IMR-90 (cell line): ENCODE measurements around the gene RAB43. TPM values are rescaled to one million over a fixed set of nuclear protein-coding genes. Genes with fewer than 3 reads are reported as not detected.

Experiments used
- ATAC-seq: fragments of 200-7000 bp; cut with Tn5 transposase; 2 replicates; pipeline ENCODE4 v1.9.1; 2020; ENCODE audit warnings: low read depth, mild to moderate bottlenecking, moderate library complexity
- BruUV-seq: library from RNA; stranded (reverse); fragments of 400-500 nt; replicated peaks from 2 replicates; lab custom pipeline; 2021; lab: Mats Ljungman, UMichigan
- CTCF ChIA-PET: fragments of 300-600 bp; formaldehyde crosslinking; extraction: SDS; loops from one replicate; lab custom pipeline; 2021; ENCODE audit warnings: antibody characterized with exemption; lab: Yijun Ruan, JAX
- POLR2A ChIA-PET: fragments of 300-600 bp; sonication (Branson Sonifier 250); formaldehyde crosslinking; loops from one replicate; lab custom pipeline; 2022; ENCODE audit warnings: antibody characterized with exemption; ENCODE audit not compliant: unreplicated experiment; lab: Charles Lee
- DNase-seq: peaks from one replicate; pipeline ENCODE4 v3.0.0; 2013
- H2AFZ ChIP-seq: replicated peaks from 2 replicates; pipeline ENCODE3; 2013; ENCODE audit warnings: low read length, mild to moderate bottlenecking; ENCODE audit not compliant: poor library complexity
- H2AK5ac ChIP-seq: 2 replicates; pipeline ENCODE4 v1.6.1; 2013; ENCODE audit warnings: low read depth, low read length, inconsistent platforms
- H2AK9ac ChIP-seq: replicated peaks from 2 replicates; pipeline ENCODE3; 2013; ENCODE audit warnings: mild to moderate bottlenecking, low read depth, low read length, moderate library complexity; ENCODE audit not compliant: poor library complexity
- H2BK120ac ChIP-seq: 2 replicates; pipeline ENCODE4 v1.6.1; 2013; ENCODE audit warnings: low read depth, low read length, inconsistent platforms
- H2BK15ac ChIP-seq: 3 replicates; pipeline ENCODE4 v1.6.1; 2013; ENCODE audit warnings: low read depth, low read length, inconsistent platforms
- H2BK20ac ChIP-seq: 2 replicates; pipeline ENCODE4 v1.6.1; 2013; ENCODE audit warnings: low read depth, mild to moderate bottlenecking, inconsistent platforms, low read length, moderate library complexity
- H2BK5ac ChIP-seq: 2 replicates; pipeline ENCODE4 v1.6.1; 2013; ENCODE audit warnings: mild to moderate bottlenecking, low read depth, low read length, inconsistent platforms; ENCODE audit not compliant: poor library complexity, severe bottlenecking
- H3K14ac ChIP-seq: replicated peaks from 2 replicates; pipeline ENCODE4 v1.6.1; 2013; ENCODE audit warnings: low read depth, low read length, inconsistent platforms
- H3K18ac ChIP-seq: 2 replicates; pipeline ENCODE4 v1.6.1; 2013; ENCODE audit warnings: low read depth, low read length, control low read depth
- H3K23ac ChIP-seq: 2 replicates; pipeline ENCODE4 v1.6.1; 2013; ENCODE audit warnings: low read depth, low read length, inconsistent platforms
- H3K27ac ChIP-seq: 2 replicates; pipeline ENCODE4 v1.5.1; 2013; ENCODE audit warnings: mild to moderate bottlenecking, control low read depth, low read length; ENCODE audit not compliant: insufficient read depth
- H3K27me3 ChIP-seq: 2 replicates; pipeline ENCODE4 v1.6.1; 2013; ENCODE audit warnings: low read length; ENCODE audit not compliant: control insufficient read depth, insufficient read depth
- H3K36me3 ChIP-seq: 2 replicates; pipeline ENCODE4 v1.6.1; 2013; ENCODE audit warnings: low read length, mixed read lengths; ENCODE audit not compliant: control insufficient read depth, insufficient read depth
- H3K4ac ChIP-seq: 2 replicates; pipeline ENCODE4 v1.6.1; 2013; ENCODE audit warnings: low read depth, low read length, inconsistent platforms
- H3K4me1 ChIP-seq: 2 replicates; pipeline ENCODE4 v1.6.1; 2013; ENCODE audit warnings: low read length, mixed read lengths; ENCODE audit not compliant: control insufficient read depth, insufficient read depth
- H3K4me2 ChIP-seq: 2 replicates; pipeline ENCODE4 v1.6.1; 2013; ENCODE audit warnings: low read depth, mild to moderate bottlenecking, control low read depth, low read length, moderate library complexity
- H3K4me3 ChIP-seq: 2 replicates; pipeline ENCODE4 v1.5.1; 2013; ENCODE audit warnings: low read depth, mild to moderate bottlenecking, control low read depth, low read length, moderate library complexity; ENCODE audit not compliant: insufficient read depth
- H3K56ac ChIP-seq: 2 replicates; pipeline ENCODE4 v1.6.1; 2013; ENCODE audit warnings: low read length, inconsistent platforms; ENCODE audit not compliant: insufficient read depth; ENCODE audit errors: extremely low read depth
- H3K79me1 ChIP-seq, 2 experiments: 2 replicates each; pipeline ENCODE4 v1.6.1; 2013; ENCODE audit warnings: low read length in 2 of 2, inconsistent platforms in 1 of 2, low read depth in 1 of 2
- H3K9ac ChIP-seq: 2 replicates; pipeline ENCODE4 v1.6.1; 2013; ENCODE audit warnings: low read depth, low read length, control low read depth
- H3K9me1 ChIP-seq: 2 replicates; pipeline ENCODE4 v1.6.1; 2013; ENCODE audit warnings: low read length, inconsistent platforms; ENCODE audit not compliant: insufficient read depth
- H3K9me3 ChIP-seq: 2 replicates; pipeline ENCODE4 v1.6.1; 2013; ENCODE audit warnings: low read length; ENCODE audit not compliant: control insufficient read depth, insufficient read depth
- H4K20me1 ChIP-seq: 2 replicates; pipeline ENCODE4 v1.6.1; 2013; ENCODE audit warnings: low read length, inconsistent platforms; ENCODE audit not compliant: insufficient read depth
- H4K5ac ChIP-seq: 2 replicates; pipeline ENCODE4 v1.6.1; 2013; ENCODE audit warnings: mild to moderate bottlenecking, low read depth, low read length, control low read depth
- H4K8ac ChIP-seq, 2 experiments: 2 replicates each; pipeline ENCODE4 v1.6.1; 2013; ENCODE audit warnings: low read depth in 2 of 2, low read length in 2 of 2, control low read depth in 1 of 2, inconsistent platforms in 1 of 2
- H4K91ac ChIP-seq: 2 replicates; pipeline ENCODE4 v1.6.1; 2013; ENCODE audit warnings: low read depth, low read length, inconsistent platforms; ENCODE audit not compliant: insufficient read depth
- MAZ ChIP-seq: IDR thresholded peaks from 2 replicates; pipeline ENCODE4 v1.6.1; 2012; ENCODE audit warnings: low read depth, mild to moderate bottlenecking, low read length, improper control_type of control experiment, moderate library complexity, borderline replicate concordance
- WGBS, 2 experiments: methylation state at CpG; one replicate each; pipeline versions ENCODE4 v1.1.5 to v1.1.7; 2013; ENCODE audit warnings: missing lambda C conversion rate in 2 of 2; ENCODE audit not compliant: insufficient read length in 1 of 2; ENCODE audit errors: extremely low coverage in 2 of 2; 5-methylcytosine and 5-hydroxymethylcytosine counted together
- dilution Hi-C: fragments of 300-500 bp; cut with HindIII; formaldehyde crosslinking; loops from one replicate; pipeline ENCODE4 v1.14.3; 2018; ENCODE audit warnings: low sequenced_read_pairs; ENCODE audit not compliant: unreplicated experiment
- in situ Hi-C: fragments of 300-500 bp; cut with MboI; formaldehyde crosslinking; loops from 3 replicates; pipeline ENCODE4 v1.14.3; 2019; ENCODE audit warnings: low sequenced_read_pairs, inconsistent platforms, mixed read lengths
- intact Hi-C: fragments of 100-400 bp; cut with micrococcal nuclease; formaldehyde crosslinking; loops from 2 replicates; pipeline ENCODE4 v1.10.0; 2022
- polyA plus RNA-seq, 3 experiments: library from polyadenylated mRNA; depleted of rRNA; stranded (reverse); fragments of >200 nt; gene quantifications; 2 replicates each; pipeline ENCODE4 v1.2.3, GENCODE V29; 2012; ENCODE audit warnings: low replicate concordance in 1 of 3
- total RNA-seq: library from RNA; depleted of rRNA; stranded (reverse); fragments of >200 nt; gene quantifications from 2 replicates; pipeline ENCODE4 v1.2.3, GENCODE V29; 2012

RAB43 gene
- total and polyA plus RNA-seq, 2 of the 4 experiments (the other 2 are of a cell fraction): 9.9 to 14.0 TPM

GRCh38 chr3:129063091-129063640 is 58.4 kb downstream of the RAB43 start:
- Histone ChIP-seq H4K5ac (no peak overlapping the region), H2BK20ac (no peak overlapping the region), H3K36me3 (no peaks in the 10 kb centered on the region), H2BK120ac (no peak overlapping the region), H4K91ac (no peak overlapping the region), H3K27ac (no peak overlapping the region), H2BK15ac (no peak overlapping the region), H2BK5ac (no peak overlapping the region), H2AFZ (no peak overlapping the region), H3K56ac (no peak overlapping the region), H3K9me1 (no peaks in the 10 kb centered on the region), H3K4me3 (no peak overlapping the region), H4K20me1 (no peaks in the 10 kb centered on the region), H3K79me1 (no peaks in the 10 kb centered on the region), H4K8ac (no peak overlapping the region), H2AK5ac (no peak overlapping the region), H3K18ac (no peak overlapping the region), H3K4me1 (peaks cover 2% of the 10 kb centered on the region; the same call in 1 of the 2 replicates), H3K4me2 (no peak overlapping the region), H3K9me3 (peaks cover 4% of the 10 kb centered on the region), H3K23ac (no peak overlapping the region), H3K9ac (no peak overlapping the region), H3K27me3 (peaks cover 26% of the 10 kb centered on the region), H3K14ac (no peak overlapping the region), H2AK9ac (no peak overlapping the region), H3K4ac (no peak overlapping the region)
- ATAC-seq (no peak), DNase-seq (no peak)
- dilution Hi-C loops (no loop called here), in situ Hi-C loops (no loop called here), intact Hi-C loops (no loop called here)
- CTCF ChIA-PET: no interaction called here
- WGBS, 2 experiments: 95% methylated on average over 4 of the region's 10 CpGs; no CpG with 5 or more reads in 1 of the 2 experiments
- no peak for TF ChIP-seq MAZ
- BruUV-seq: no TSS peak
- POLR2A ChIA-PET: no interaction called here
